Right cardiac atrium (tissue), 5 donors: ENCODE measurements around the gene UBE2L5. TPM values are rescaled to one million over a fixed set of nuclear protein-coding genes. Genes with fewer than 3 reads are reported as not detected.
A peak's percentile ranks its signal among the peaks of the same experiment; 100 is the strongest.

Experiments used
- ATAC-seq, 2 donors: fragments of 200-7000 bp; cut with Tn5 transposase; one replicate each; pipeline versions ENCODE4 v1.8.0 to v1.9.1; 2020; ENCODE audit warnings: moderate library complexity in 2 of 2, mild to moderate bottlenecking in 1 of 2
- DNase-seq, 3 donors: peaks; one replicate each; pipeline ENCODE4 v3.0.0-alpha.2; 2020
- H3K27ac ChIP-seq: one replicate; pipeline ENCODE4 v1.5.1; 2013; ENCODE audit warnings: mild to moderate bottlenecking, low read length, control low read depth, moderate library complexity
- H3K27me3 ChIP-seq: one replicate; pipeline ENCODE4 v1.6.1; 2013; ENCODE audit not compliant: control insufficient read depth, insufficient read depth
- H3K4me1 ChIP-seq: one replicate; pipeline ENCODE4 v1.6.1; 2013; ENCODE audit warnings: low read length; ENCODE audit not compliant: control insufficient read depth, insufficient read depth
- H3K4me3 ChIP-seq: one replicate; pipeline ENCODE4 v1.5.1; 2013; ENCODE audit warnings: low read length, control low read depth
- H3K9me3 ChIP-seq: one replicate; pipeline ENCODE4 v1.6.1; 2013; ENCODE audit warnings: low read length; ENCODE audit not compliant: control insufficient read depth
- WGBS: extraction: QIAGEN DNeasy Blood & Tissue Kit; methylation state at CpG from one replicate; pipeline ENCODE4 v1.1.7; 2013; 5-methylcytosine and 5-hydroxymethylcytosine counted together
- intact Hi-C, 4 donors: fragments of 100-400 bp; cut with DNase I; formaldehyde crosslinking; loops; one replicate each; pipeline versions ENCODE4 v1.11.0 to v1.14.0; 2022 to 2023
- long read RNA-seq, 4 donors: library from polyadenylated mRNA; unstranded; transcript quantifications; one replicate each; pipeline ENCODE4 v2.0.0, GENCODE V29; 2020 to 2021
- polyA plus RNA-seq: library from polyadenylated mRNA; stranded (reverse); fragments of 200-250 nt; gene quantifications from one replicate; pipeline ENCODE4 v1.2.3, GENCODE V29; 2013
- total RNA-seq, 4 donors: library from RNA; stranded (reverse); fragmentation: NEBNext Ultra II Directional; extraction: Animal tissue kit (Norgen Biotek cat#: 25700); gene quantifications; one replicate each; pipeline ENCODE4 v1.2.1, GENCODE V29; 2021
- donor health status: healthy with polysubstance abuse.
- donor health status: DM: no; HTN: yes; CAD: no.
- donor health status: DM: no; HTN: no; CAD: no.
- donor health status: DM: no; HTN: yes; CAD: no; lungs with severe emphysema.
- donor health status: DM: yes; HTN: yes; CAD: no.

Gene UBE2L5
- total RNA-seq (not detected), polyA plus RNA-seq (not detected)
- long read RNA-seq, donor 1: 0 reads
- long read RNA-seq, donor 2, partial matches to known transcripts: 1 of 1 reads
- long read RNA-seq, donor 2, other reads (novel, unspliced or antisense): 0 of 1 reads
- long read RNA-seq, donor 3, partial matches to known transcripts: 1 of 1 reads
- long read RNA-seq, donor 3, other reads (novel, unspliced or antisense): 0 of 1 reads
- long read RNA-seq, donor 4: 0 reads

GRCh38 chr13:30422054-30422839 is at the start of gene UBE2L5:
TSS of gene UBE2L5 (plus strand) at chr13:30422493. CDS start at chr13:30427991, 5,498 bp downstream.
- no peaks in the 10 kb centered on the region for H3K4me1 ChIP-seq
- peak; percentile 94 to 95 for ATAC-seq
- under 1% methylated on average over 57 of the region's 57 CpGs for WGBS
- H3K9me3 ChIP-seq: no peaks in the 10 kb centered on the region
- intact Hi-C loops: no loop called here
- peak; percentile 78 to 93 (median 92) for DNase-seq
- H3K27me3 ChIP-seq: no peaks in the 10 kb centered on the region
- peak within 1 kb of the TSS; percentile 85 for H3K4me3 ChIP-seq
- peak within 1 kb of the TSS; percentile 98 for H3K27ac ChIP-seq

DNA sequence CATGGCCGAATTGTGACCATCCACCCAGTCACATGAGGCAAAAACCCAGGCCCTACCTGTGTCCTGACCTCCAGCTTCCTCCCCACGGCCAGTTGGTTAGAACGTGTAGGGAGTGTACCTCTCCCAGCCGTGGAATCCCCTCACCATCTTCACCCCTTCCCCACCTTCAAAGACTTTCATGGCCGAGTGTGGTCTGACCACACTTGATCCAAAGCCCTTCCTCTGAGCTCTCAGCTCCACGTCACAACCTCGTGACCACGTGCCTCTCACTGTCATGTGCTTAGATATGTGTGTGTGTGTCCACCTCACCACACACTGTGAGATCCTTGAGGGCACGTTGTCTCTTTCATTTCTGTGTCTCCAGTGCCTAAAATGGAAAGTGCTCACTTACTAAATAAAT is 48.6 kb upstream of the UBE2L5 start:
- Histone ChIP-seq H3K9me3 (no peaks in the 10 kb centered on the region), H3K4me3 (no peak overlapping the region), H3K27me3 (no peaks in the 10 kb centered on the region), H3K27ac (no peak overlapping the region), H3K4me1 (no peaks in the 10 kb centered on the region)
- intact Hi-C loops: no loop called here
- ATAC-seq (no peak), DNase-seq (no peak)
- WGBS: 80% methylated on average over 9 of the region's 9 CpGs

GRCh38 chr13:30375265-30375835 is 46.9 kb upstream of the UBE2L5 start:
- H3K27me3 ChIP-seq: no peaks in the 10 kb centered on the region
- intact Hi-C loops: no loop called here
- DNase-seq (no peak), ATAC-seq (no peak)
- 85% methylated on average over 14 of the region's 14 CpGs for WGBS
- H3K27ac ChIP-seq: no peak overlapping the region
- H3K9me3 ChIP-seq: no peaks in the 10 kb centered on the region
- no peak overlapping the region for H3K4me3 ChIP-seq
- H3K4me1 ChIP-seq: no peaks in the 10 kb centered on the region

- no peak overlapping the region for H3K27ac ChIP-seq
- H3K9me3 ChIP-seq: no peaks in the 10 kb centered on the region
- intact Hi-C loops: no loop called here
- H3K4me1 ChIP-seq: no peaks in the 10 kb centered on the region
- 71% methylated on average over 5 of the region's 5 CpGs for WGBS
- H3K27me3 ChIP-seq: no peaks in the 10 kb centered on the region
- ATAC-seq: peak; percentile 31 to 33
- DNase-seq: no peak
- no peak overlapping the region for H3K4me3 ChIP-seq
Observed at GRCh38 chr13:30376426-30377311, 45.6 kb upstream of the UBE2L5 start.

DNA sequence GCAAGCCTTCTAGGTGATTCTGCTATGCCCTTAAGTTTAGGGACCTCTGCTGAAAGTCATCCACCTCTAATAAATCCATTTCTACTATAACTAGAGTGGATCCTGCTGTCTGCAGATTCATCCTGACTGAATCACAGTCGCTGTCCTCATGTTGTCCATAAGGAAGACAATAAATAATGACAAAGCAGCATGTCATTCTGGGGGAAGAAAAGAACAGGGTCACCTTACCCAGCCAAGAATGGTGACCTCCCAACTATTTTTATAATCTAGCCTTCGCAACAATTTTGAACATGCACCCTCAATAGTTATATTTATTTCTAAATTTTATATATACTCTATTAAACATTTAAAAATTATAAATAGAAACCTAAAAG is 45.0 kb upstream of the UBE2L5 start:
- Histone ChIP-seq H3K27me3 (no peaks in the 10 kb centered on the region), H3K4me1 (no peaks in the 10 kb centered on the region), H3K4me3 (no peak overlapping the region), H3K27ac (no peak overlapping the region), H3K9me3 (no peaks in the 10 kb centered on the region)
- WGBS: 78% methylated on average over 2 of the region's 2 CpGs
- ATAC-seq: no peak
- intact Hi-C loops: no loop called here
- DNase-seq: no peak

- Histone ChIP-seq H3K27ac (no peak overlapping the region), H3K4me1 (no peaks in the 10 kb centered on the region), H3K4me3 (no peak overlapping the region), H3K9me3 (no peaks in the 10 kb centered on the region), H3K27me3 (no peaks in the 10 kb centered on the region)
- 96% methylated on average over 2 of the region's 2 CpGs for WGBS
- no peak for DNase-seq
- intact Hi-C loops: no loop called here
- ATAC-seq: no peak
Observed at GRCh38 chr13:30378191-30378590, 44.1 kb upstream of the UBE2L5 start.

DNA sequence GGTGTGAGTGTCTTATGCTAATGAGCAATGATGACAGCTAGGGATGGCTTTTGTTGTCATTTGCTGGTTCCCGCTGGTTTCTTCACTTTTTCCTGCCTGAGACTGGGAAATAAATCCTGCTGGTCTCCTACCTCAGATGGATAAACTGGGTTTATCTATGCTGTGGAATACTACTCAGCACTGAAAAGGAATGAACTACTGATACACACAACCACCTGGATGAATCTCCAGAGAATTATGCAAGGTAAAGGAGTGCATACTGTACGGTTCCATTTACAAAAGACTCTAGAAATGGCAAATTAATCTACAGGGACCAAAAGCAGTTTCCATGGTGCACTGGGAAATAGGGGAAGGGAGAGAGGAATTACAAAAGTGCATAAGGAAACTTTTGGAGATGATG is 41.2 kb upstream of the UBE2L5 start:
- intact Hi-C loops: no loop called here
- DNase-seq (no peak), ATAC-seq (no peak)
- Histone ChIP-seq H3K9me3 (no peaks in the 10 kb centered on the region), H3K27ac (no peak overlapping the region), H3K27me3 (no peaks in the 10 kb centered on the region), H3K4me3 (no peak overlapping the region), H3K4me1 (no peaks in the 10 kb centered on the region)
- WGBS: 96% methylated on average over 2 of the region's 2 CpGs

GRCh38 chr13:30382836-30383525 is 39.3 kb upstream of the UBE2L5 start:
- H3K9me3 ChIP-seq: no peaks in the 10 kb centered on the region
- H3K4me1 ChIP-seq: no peaks in the 10 kb centered on the region
- no peak for DNase-seq
- WGBS: 69% methylated on average over 6 of the region's 6 CpGs
- H3K27me3 ChIP-seq: no peaks in the 10 kb centered on the region
- H3K27ac ChIP-seq: no peak overlapping the region
- intact Hi-C loops: no loop called here
- no peak for ATAC-seq
- no peak overlapping the region for H3K4me3 ChIP-seq

DNA sequence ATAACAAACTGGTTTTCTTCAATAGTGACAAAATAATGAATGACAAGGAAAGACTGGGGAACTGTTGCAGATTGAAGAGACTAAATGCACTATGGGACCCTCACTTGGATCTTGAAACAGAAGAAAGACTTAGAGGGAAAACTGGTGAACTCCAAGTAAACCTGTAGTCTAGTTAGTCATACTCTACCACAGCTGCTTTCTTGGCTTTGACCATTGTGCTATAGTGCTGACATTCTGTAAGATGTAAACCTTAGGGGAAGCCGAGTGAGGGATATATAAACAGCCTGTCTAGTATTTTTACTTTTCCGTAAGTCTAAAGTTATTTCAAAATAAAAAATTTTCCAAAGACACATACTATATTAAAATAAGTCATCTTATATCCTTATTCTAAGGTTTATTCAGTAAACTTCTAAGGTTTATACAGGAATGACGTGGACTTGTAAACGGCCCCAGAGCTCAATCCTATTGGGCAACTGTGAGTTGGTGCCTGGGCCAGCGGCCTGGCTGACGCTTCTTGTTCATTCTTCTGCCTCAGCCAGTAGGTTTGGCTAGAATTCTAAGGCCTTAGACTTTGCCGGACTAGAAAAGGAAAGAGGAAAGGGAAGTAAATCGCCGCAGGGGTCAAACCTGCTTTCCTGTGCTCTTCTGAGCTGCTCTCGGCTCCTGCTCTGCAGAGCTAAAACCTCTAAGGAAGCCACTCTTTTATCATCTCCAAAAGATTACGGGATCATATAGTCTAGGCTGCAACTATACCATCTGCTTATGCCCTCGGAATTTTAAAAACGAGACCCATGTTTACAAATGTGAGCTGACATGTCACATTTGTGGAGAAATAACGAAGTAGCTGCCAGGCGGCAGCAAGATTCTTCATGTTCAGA is 33.6 kb upstream of the UBE2L5 start:
- Histone ChIP-seq H3K4me3 (no peak overlapping the region), H3K27me3 (no peaks in the 10 kb centered on the region), H3K4me1 (no peaks in the 10 kb centered on the region), H3K27ac (no peak overlapping the region), H3K9me3 (no peaks in the 10 kb centered on the region)
- WGBS: 56% methylated on average over 15 of the region's 15 CpGs
- DNase-seq (peak; percentile 47 to 71 (median 65)), ATAC-seq (peak in 1 of 2 donors; percentile 36)
- intact Hi-C loops: no loop called here
